ENCODE results near the gene CDC42EP4.

Gene CDC42EP4

DNA sequence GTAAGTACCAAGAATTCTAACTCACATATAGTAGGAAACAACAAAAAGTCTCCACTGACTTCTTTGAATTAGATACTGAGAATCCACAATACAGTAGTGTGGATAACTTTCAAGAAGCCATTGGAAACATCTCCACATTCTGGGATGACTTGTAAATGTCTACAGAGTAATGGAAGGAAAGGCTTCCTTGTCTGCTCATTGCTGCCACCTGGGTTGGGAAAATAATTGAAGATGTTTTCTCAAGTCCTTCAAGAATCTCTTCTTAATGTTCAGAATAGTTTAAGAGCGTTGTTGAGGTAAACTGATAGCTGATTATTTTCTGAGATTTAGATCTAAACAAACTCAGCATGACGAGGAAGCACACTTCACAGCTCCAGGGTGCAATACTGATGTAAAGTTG, 64.1 kb downstream of the CDC42EP4 start:
- H3K9me3 ChIP-seq (replicated peaks; ENCODE audit: insufficient read depth, low read length): no peaks in the 10 kb centered on the region
- no peak overlapping the region for H3K27ac ChIP-seq (ENCODE audit: low read length)
- H3K4me2 ChIP-seq (ENCODE audit: low read depth, low read length): no peak overlapping the region
- H3F3A ChIP-seq (ENCODE audit: insufficient read depth, low read length): no peaks in the 10 kb centered on the region
- no peak overlapping the region for H3K4me3 ChIP-seq (ENCODE audit: low read length)
- H2AFZ ChIP-seq (ENCODE audit: low read length): no peak overlapping the region
- no peaks in the 10 kb centered on the region for H3K79me2 ChIP-seq (ENCODE audit: low read length)
- H3K4me1 ChIP-seq (ENCODE audit: low read length): no peaks in the 10 kb centered on the region
- no peak for DNase-seq
- H4K20me1 ChIP-seq (ENCODE audit: insufficient read depth, low read length): no peaks in the 10 kb centered on the region
- H3K9me2 ChIP-seq (replicated peaks; ENCODE audit: insufficient read depth, low read length): no peaks in the 10 kb centered on the region
- H3K27me3 ChIP-seq (replicated peaks; ENCODE audit: insufficient read depth, low read length): no peaks in the 10 kb centered on the region
- H3K36me3 ChIP-seq (replicated peaks; ENCODE audit: insufficient read depth, low read length): no peaks in the 10 kb centered on the region
- TF ChIP-seq EZH2 (optimal IDR thresholded peaks at IDR 0.05; ENCODE audit: low read depth, low read length): no peak
- TF ChIP-seq CTCF (IDR thresholded peaks at IDR 0.05; ENCODE audit: low read length): peak; percentile 6; the same call in 1 of the 2 replicates
- H3K9ac ChIP-seq (ENCODE audit: low read length): no peak overlapping the region

- Histone ChIP-seq H3K79me2 (ENCODE audit: low read length) (no peaks in the 10 kb centered on the region), H3K9me2 (replicated peaks; ENCODE audit: insufficient read depth, low read length) (no peaks in the 10 kb centered on the region), H3K4me1 (ENCODE audit: low read length) (no peaks in the 10 kb centered on the region), H3K27me3 (replicated peaks; ENCODE audit: insufficient read depth, low read length) (no peaks in the 10 kb centered on the region), H4K20me1 (ENCODE audit: insufficient read depth, low read length) (no peaks in the 10 kb centered on the region), H3K4me3 (ENCODE audit: low read length) (no peak overlapping the region), H3K36me3 (replicated peaks; ENCODE audit: insufficient read depth, low read length) (no peaks in the 10 kb centered on the region), H3K9ac (ENCODE audit: low read length) (no peak overlapping the region), H3K27ac (ENCODE audit: low read length) (no peak overlapping the region), H3F3A (ENCODE audit: insufficient read depth, low read length) (no peaks in the 10 kb centered on the region), H3K4me2 (ENCODE audit: low read depth, low read length) (no peak overlapping the region), H2AFZ (ENCODE audit: low read length) (no peak overlapping the region), H3K9me3 (replicated peaks; ENCODE audit: insufficient read depth, low read length) (no peaks in the 10 kb centered on the region)
- TF ChIP-seq EZH2phosphoT487 (IDR thresholded peaks at IDR 0.05; ENCODE audit: low read length) (no peak), CTCF (IDR thresholded peaks at IDR 0.05; ENCODE audit: low read length) (no peak), EZH2 (optimal IDR thresholded peaks at IDR 0.05; ENCODE audit: low read depth, low read length) (no peak)
- DNase-seq: no peak
Observed at GRCh38 chr17:73240561-73240960, 71.2 kb downstream of the CDC42EP4 start.

GRCh38 chr17:73237714-73238113, 74.1 kb downstream of the CDC42EP4 start:
- H3K27ac ChIP-seq (ENCODE audit: low read length): no peak overlapping the region

More at GRCh38 chr17:73237714-73238113, 74.1 kb downstream of the CDC42EP4 start:
- H3K4me3 ChIP-seq (ENCODE audit: low read length): no peak overlapping the region
- no peak overlapping the region for H3K4me2 ChIP-seq (ENCODE audit: low read depth, low read length)
- TF ChIP-seq CTCF (IDR thresholded peaks at IDR 0.05; ENCODE audit: low read length) (no peak), EZH2 (optimal IDR thresholded peaks at IDR 0.05; ENCODE audit: low read depth, low read length) (no peak), EZH2phosphoT487 (IDR thresholded peaks at IDR 0.05; ENCODE audit: low read length) (no peak)
- no peaks in the 10 kb centered on the region for H3K4me1 ChIP-seq (ENCODE audit: low read length)
- no peaks in the 10 kb centered on the region for H3K9me3 ChIP-seq (replicated peaks; ENCODE audit: insufficient read depth, low read length)
- no peaks in the 10 kb centered on the region for H3K27me3 ChIP-seq (replicated peaks; ENCODE audit: insufficient read depth, low read length)
- no peaks in the 10 kb centered on the region for H3F3A ChIP-seq (ENCODE audit: insufficient read depth, low read length)
- no peak overlapping the region for H2AFZ ChIP-seq (ENCODE audit: low read length)
- H3K9me2 ChIP-seq (replicated peaks; ENCODE audit: insufficient read depth, low read length): no peaks in the 10 kb centered on the region
- H3K36me3 ChIP-seq (replicated peaks; ENCODE audit: insufficient read depth, low read length): no peaks in the 10 kb centered on the region; the same call in 1 of the 2 replicates
- H3K9ac ChIP-seq (ENCODE audit: low read length): no peak overlapping the region
- H3K79me2 ChIP-seq (ENCODE audit: low read length): peaks cover 8% of the 10 kb centered on the region
- no peak for DNase-seq
- H4K20me1 ChIP-seq (ENCODE audit: insufficient read depth, low read length): no peaks in the 10 kb centered on the region

All from MM.1S (cell line).